Ishikawa (cell line): ENCODE results near the gene N4BP2L2.

Experiments
- FOXM1 ChIP-seq: IDR thresholded peaks from 2 replicates; pipeline ENCODE4 v1.6.1; 2012; ENCODE audit warnings: low read depth, borderline replicate concordance
- TAF1 ChIP-seq: IDR thresholded peaks from 2 replicates; pipeline ENCODE4 v1.6.1; 2012; ENCODE audit warnings: low read depth, mild to moderate bottlenecking
- TCF12 ChIP-seq: IDR thresholded peaks from 2 replicates; pipeline ENCODE4 v1.6.1; 2012; ENCODE audit warnings: low read depth

GRCh38 chr13:32429433-32429909 is 109.1 kb downstream of the N4BP2L2 start:
- no peak for TF ChIP-seq FOXM1
- TF ChIP-seq TCF12 = no peak
- TF ChIP-seq TAF1 = no peak
